Keratinocyte (primary cell): Measurements from ENCODE around the gene LTBP2. TPM values are rescaled to one million over a fixed set of nuclear protein-coding genes. Genes with fewer than 3 reads are reported as not detected.

Experiments
- DNase-seq: peaks from one replicate; pipeline ENCODE4 v3.0.0-alpha.2; 2011; ENCODE audit warnings: low read depth, missing footprints, low spot score
- FAIRE-seq: peaks from 2 replicates; lab custom pipeline; 2011; peaks lifted over from hg19 to GRCh38; lab: Jason Lieb, UNC
- H2AFZ ChIP-seq: 2 replicates; pipeline ENCODE4 v1.6.0; 2012; ENCODE audit warnings: low read length, control low read depth, inconsistent platforms; ENCODE audit not compliant: control insufficient read depth
- H3K27ac ChIP-seq: 2 replicates; pipeline ENCODE4 v1.5.1; 2011; ENCODE audit warnings: low read length; ENCODE audit not compliant: control insufficient read depth, insufficient read depth
- H3K27me3 ChIP-seq: 3 replicates; pipeline ENCODE4 v1.6.0; 2011; ENCODE audit warnings: low read length; ENCODE audit not compliant: control insufficient read depth, insufficient read depth; ENCODE audit errors: extremely low read depth
- H3K36me3 ChIP-seq, 2 experiments: 2 replicates in 1 of 2; 3 replicates in 1 of 2; pipeline ENCODE4 v1.5.1; 2011; ENCODE audit warnings: low read length in 2 of 2, mild to moderate bottlenecking in 1 of 2; ENCODE audit not compliant: control insufficient read depth in 2 of 2, insufficient read depth in 2 of 2; ENCODE audit errors: extremely low read depth in 1 of 2
- H3K4me1 ChIP-seq: 3 replicates; pipeline ENCODE4 v1.5.1; 2011; ENCODE audit warnings: low read length; ENCODE audit not compliant: control insufficient read depth, insufficient read depth; ENCODE audit errors: extremely low read depth
- H3K4me2 ChIP-seq: 3 replicates; pipeline ENCODE4 v1.6.0; 2011; ENCODE audit warnings: low read depth, low read length; ENCODE audit not compliant: control insufficient read depth, insufficient read depth; ENCODE audit errors: extremely low read depth
- H3K4me3 ChIP-seq, 3 experiments: fragments of 200-600 bp in 1 of 3; sonication (generic) in 1 of 3; 2 replicates in 2 of 3; 3 replicates in 1 of 3; pipeline ENCODE4 v1.5.1; 2011 to 2016; ENCODE audit warnings: low read length in 3 of 3, mild to moderate bottlenecking in 3 of 3, control low read depth in 2 of 3, inconsistent platforms in 1 of 3, low read depth in 1 of 3, mixed read lengths in 1 of 3, mixed run types in 1 of 3, moderate library complexity in 1 of 3; ENCODE audit not compliant: control insufficient read depth in 2 of 3, insufficient read depth in 2 of 3; ENCODE audit errors: extremely low read depth in 1 of 3
- H3K79me2 ChIP-seq: 2 replicates; pipeline ENCODE4 v1.6.0; 2012; ENCODE audit warnings: low read length; ENCODE audit not compliant: control insufficient read depth, insufficient read depth
- H3K9ac ChIP-seq: 3 replicates; pipeline ENCODE4 v1.6.0; 2011; ENCODE audit warnings: low read length; ENCODE audit not compliant: control insufficient read depth, insufficient read depth; ENCODE audit errors: extremely low read depth
- H3K9me1 ChIP-seq: 3 replicates; pipeline ENCODE4 v1.6.0; 2011; ENCODE audit warnings: low read length; ENCODE audit not compliant: control insufficient read depth, insufficient read depth; ENCODE audit errors: extremely low read depth
- H3K9me3 ChIP-seq: 2 replicates; pipeline ENCODE4 v1.5.1; 2012; ENCODE audit warnings: low read depth, low read length; ENCODE audit not compliant: control insufficient read depth
- H4K20me1 ChIP-seq: 3 replicates; pipeline ENCODE4 v1.6.0; 2011; ENCODE audit warnings: low read length; ENCODE audit not compliant: control insufficient read depth, insufficient read depth; ENCODE audit errors: extremely low read depth
- EZH2 ChIP-seq: IDR thresholded peaks from one replicate; pipeline ENCODE4 v1.6.1; 2012; ENCODE audit warnings: inconsistent platforms, mild to moderate bottlenecking, low read length, moderate library complexity
- dilution Hi-C: fragments of 300-500 bp; cut with MboI; formaldehyde crosslinking; loops from one replicate; pipeline ENCODE4 v1.7.0; 2020; ENCODE audit warnings: low sequenced_read_pairs; ENCODE audit not compliant: extremely low pct_ligation_motif_present
- polyA plus RNA-seq, 5 experiments: library from polyadenylated mRNA; depleted of rRNA in 3 of 5; stranded (reverse) in 3 of 5; stranded (forward) in 1 of 5; unstranded in 1 of 5; fragments of >200 nt; gene quantifications; 1 replicate in 1 of 5; 2 replicates in 3 of 5; 3 replicates in 1 of 5; pipeline versions ENCODE4 v1.2.1 to v1.2.3, GENCODE V29; 2011 to 2012; ENCODE audit warnings: missing spikeins in 2 of 5, low read depth in 1 of 5, low replicate concordance in 1 of 5
- TF ChIP-seq, protein P1 (sequence below), 3 experiments: IDR thresholded peaks in 1 of 3; conservative IDR thresholded peaks in 1 of 3; optimal IDR thresholded peaks in 1 of 3; 2 replicates in 2 of 3; 3 replicates in 1 of 3; pipeline versions ENCODE3 to v1.5.1; 2011; ENCODE audit warnings: low read length in 3 of 3, mild to moderate bottlenecking in 3 of 3, moderate library complexity in 2 of 3, control low read depth in 1 of 3, inconsistent platforms in 1 of 3; ENCODE audit not compliant: insufficient read depth in 2 of 3; ENCODE audit errors: extremely low read depth in 1 of 3

LTBP2 gene
- polyA plus RNA-seq, 1 donor (not counting 4 experiments of a cell fraction or from before 2014, with no cell fraction given) = 23.9 TPM

DNA sequence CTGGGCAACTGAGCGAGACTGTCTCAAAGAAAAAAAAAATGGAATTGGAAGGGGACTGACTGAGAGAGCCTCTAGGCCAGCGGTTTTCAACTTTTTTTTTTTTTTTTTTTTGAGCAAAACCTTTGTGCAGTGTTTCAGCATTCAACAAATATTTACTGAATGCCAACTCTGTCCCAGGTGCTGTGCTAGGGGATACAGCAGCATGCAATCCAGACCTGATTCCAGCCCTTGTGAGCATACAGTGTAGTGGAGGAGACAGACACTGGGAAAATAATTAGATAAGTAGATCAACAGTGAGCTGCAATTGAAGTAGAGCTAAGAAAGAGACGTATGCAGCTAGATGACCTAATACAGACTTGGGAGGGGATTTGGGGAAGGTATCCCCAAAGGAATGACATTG lies 23.8 kb upstream of the LTBP2 start:
- H3K9me3 ChIP-seq = no peaks in the 10 kb centered on the region
- no peaks in the 10 kb centered on the region for H3K79me2 ChIP-seq
- no peak overlapping the region for H3K4me3 ChIP-seq
- no peaks in the 10 kb centered on the region for H3K27me3 ChIP-seq
- H3K4me1 ChIP-seq = peaks cover 15% of the 10 kb centered on the region
- no peak for DNase-seq
- no peaks in the 10 kb centered on the region for H3K9me1 ChIP-seq
- H2AFZ ChIP-seq = peak overlapping the region; percentile 4
- dilution Hi-C loops = no loop called here
- H4K20me1 ChIP-seq = no peaks in the 10 kb centered on the region
- H3K27ac ChIP-seq = no peak overlapping the region
- H3K9ac ChIP-seq = no peak overlapping the region
- H3K4me2 ChIP-seq = peak overlapping the region; percentile 45
- FAIRE-seq = no peak
- no peaks in the 10 kb centered on the region for H3K36me3 ChIP-seq
- TF ChIP-seq, protein P1, sequence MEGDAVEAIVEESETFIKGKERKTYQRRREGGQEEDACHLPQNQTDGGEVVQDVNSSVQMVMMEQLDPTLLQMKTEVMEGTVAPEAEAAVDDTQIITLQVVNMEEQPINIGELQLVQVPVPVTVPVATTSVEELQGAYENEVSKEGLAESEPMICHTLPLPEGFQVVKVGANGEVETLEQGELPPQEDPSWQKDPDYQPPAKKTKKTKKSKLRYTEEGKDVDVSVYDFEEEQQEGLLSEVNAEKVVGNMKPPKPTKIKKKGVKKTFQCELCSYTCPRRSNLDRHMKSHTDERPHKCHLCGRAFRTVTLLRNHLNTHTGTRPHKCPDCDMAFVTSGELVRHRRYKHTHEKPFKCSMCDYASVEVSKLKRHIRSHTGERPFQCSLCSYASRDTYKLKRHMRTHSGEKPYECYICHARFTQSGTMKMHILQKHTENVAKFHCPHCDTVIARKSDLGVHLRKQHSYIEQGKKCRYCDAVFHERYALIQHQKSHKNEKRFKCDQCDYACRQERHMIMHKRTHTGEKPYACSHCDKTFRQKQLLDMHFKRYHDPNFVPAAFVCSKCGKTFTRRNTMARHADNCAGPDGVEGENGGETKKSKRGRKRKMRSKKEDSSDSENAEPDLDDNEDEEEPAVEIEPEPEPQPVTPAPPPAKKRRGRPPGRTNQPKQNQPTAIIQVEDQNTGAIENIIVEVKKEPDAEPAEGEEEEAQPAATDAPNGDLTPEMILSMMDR (optimal IDR thresholded peaks at IDR 0.05 in 1 of 3, IDR thresholded peaks at IDR 0.05 in 1 of 3, conservative IDR thresholded peaks at IDR 0.05 in 1 of 3; ENCODE audit: extremely low read depth in 1 of 3, insufficient read depth in 2 of 3, low read length in 3 of 3) = no peak
- TF ChIP-seq EZH2 = no peak

DNA sequence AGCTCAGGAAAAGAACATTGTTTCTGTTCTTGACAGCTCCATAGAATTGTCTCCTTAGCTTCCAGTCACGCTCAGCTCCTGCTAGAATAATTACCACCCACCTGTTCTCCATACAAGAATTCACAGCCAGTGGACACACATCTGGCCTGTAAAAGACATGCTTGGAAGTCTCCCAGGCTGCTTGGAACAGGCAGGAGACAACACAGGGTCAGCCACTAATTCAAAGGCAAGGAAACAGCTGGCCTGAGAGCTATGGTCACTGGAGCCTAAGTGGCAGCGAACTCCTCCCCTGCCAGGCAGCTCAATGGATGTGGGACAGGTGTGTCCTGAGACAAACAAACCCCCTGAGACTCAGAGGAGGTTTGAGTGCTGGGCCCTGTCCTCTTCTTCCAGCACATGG lies 22.9 kb upstream of the LTBP2 start:
- FAIRE-seq = no peak
- no peak overlapping the region for H3K4me3 ChIP-seq
- dilution Hi-C loops = no loop called here

More for the DNA sequence above, 22.9 kb upstream of the LTBP2 start:
- H3K9me1 ChIP-seq = no peaks in the 10 kb centered on the region
- no peak overlapping the region for H3K9ac ChIP-seq
- H3K4me2 ChIP-seq = no peak overlapping the region
- H3K9me3 ChIP-seq = no peaks in the 10 kb centered on the region
- no peak for TF ChIP-seq EZH2
- TF ChIP-seq, protein P1 (optimal IDR thresholded peaks at IDR 0.05 in 1 of 3, IDR thresholded peaks at IDR 0.05 in 1 of 3, conservative IDR thresholded peaks at IDR 0.05 in 1 of 3; ENCODE audit: extremely low read depth in 1 of 3, insufficient read depth in 2 of 3, low read length in 3 of 3) = no peak
- H3K4me1 ChIP-seq = peaks cover 15% of the 10 kb centered on the region
- no peak overlapping the region for H3K27ac ChIP-seq
- H3K79me2 ChIP-seq = no peaks in the 10 kb centered on the region
- no peaks in the 10 kb centered on the region for H3K36me3 ChIP-seq
- DNase-seq = no peak
- H2AFZ ChIP-seq = no peak overlapping the region
- no peaks in the 10 kb centered on the region for H4K20me1 ChIP-seq
- H3K27me3 ChIP-seq = no peaks in the 10 kb centered on the region
